GM12873 (cell line): ENCODE results near the gene NTPCR.

Experiments used
- TF ChIP-seq, protein P1 (sequence below): IDR thresholded peaks from 2 replicates; pipeline ENCODE4 v1.5.1; 2012; ENCODE audit warnings: low read depth, mild to moderate bottlenecking, moderate library complexity, low read length, control low read depth; ENCODE audit not compliant: insufficient read depth; ENCODE audit errors: missing control alignments

NTPCR gene

DNA sequence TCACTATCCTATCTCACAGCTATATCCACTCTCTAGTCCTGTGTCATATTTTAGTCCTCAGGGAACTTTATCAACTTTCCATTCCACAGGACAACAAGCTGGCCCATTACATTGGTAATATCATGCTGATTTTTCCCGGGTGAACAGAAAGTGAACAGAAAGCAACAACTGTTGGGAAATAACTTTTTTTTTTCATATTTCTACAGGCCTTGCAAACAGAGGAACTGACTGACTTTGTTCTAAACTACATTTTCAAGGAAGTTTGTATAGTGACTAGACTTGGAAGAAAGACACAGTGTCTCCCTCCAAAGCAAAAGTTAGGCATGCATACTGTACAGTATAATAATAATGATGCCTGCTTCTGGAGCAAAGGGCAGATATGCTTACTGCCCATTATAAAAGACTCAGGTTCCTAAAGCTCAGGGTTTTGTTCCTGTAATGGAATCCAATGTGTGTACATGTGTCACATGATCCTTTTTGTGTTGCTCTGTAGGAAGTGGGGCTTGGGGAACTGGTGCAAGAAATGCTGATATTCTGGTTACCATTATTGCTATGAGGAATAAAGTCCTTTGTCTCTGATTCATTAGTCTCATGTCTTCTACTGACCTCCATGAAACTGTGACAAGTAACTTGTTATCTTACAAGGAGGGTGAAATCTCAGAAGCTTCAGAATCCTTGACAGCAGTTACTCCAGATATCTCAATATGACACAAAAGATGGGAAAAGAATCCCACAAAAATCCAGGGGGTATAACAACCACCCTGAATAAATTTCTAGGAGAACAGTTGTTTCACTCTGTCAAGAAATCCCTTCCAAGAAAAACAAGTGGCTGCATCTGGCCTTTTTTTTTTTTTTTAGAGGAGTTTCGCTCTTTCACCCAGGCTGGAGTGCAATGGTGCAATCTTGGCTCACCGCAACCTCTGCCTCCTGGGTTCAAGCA, 17.7 kb upstream of the NTPCR start:
- TF ChIP-seq, protein P1, sequence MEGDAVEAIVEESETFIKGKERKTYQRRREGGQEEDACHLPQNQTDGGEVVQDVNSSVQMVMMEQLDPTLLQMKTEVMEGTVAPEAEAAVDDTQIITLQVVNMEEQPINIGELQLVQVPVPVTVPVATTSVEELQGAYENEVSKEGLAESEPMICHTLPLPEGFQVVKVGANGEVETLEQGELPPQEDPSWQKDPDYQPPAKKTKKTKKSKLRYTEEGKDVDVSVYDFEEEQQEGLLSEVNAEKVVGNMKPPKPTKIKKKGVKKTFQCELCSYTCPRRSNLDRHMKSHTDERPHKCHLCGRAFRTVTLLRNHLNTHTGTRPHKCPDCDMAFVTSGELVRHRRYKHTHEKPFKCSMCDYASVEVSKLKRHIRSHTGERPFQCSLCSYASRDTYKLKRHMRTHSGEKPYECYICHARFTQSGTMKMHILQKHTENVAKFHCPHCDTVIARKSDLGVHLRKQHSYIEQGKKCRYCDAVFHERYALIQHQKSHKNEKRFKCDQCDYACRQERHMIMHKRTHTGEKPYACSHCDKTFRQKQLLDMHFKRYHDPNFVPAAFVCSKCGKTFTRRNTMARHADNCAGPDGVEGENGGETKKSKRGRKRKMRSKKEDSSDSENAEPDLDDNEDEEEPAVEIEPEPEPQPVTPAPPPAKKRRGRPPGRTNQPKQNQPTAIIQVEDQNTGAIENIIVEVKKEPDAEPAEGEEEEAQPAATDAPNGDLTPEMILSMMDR = no peak

DNA sequence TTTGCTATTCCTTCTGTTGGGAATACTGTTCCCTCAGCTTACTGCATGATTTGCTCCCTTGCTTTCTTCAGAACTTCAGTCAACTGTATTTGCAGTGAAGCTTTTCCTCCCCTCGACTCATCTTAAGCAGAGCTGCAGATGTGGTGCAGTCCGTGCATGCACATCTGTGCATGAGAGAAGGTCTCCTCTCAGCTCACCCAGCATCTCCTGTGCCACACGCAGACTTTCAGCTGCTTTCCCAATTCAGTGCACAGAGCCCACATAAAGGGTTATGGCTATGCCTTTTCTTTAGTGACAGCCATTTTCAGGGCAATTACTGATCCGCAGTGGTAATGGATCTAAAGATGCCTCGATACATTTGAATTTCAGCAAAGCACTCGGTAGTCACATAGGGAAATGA, 13.5 kb upstream of the NTPCR start:
- TF ChIP-seq, protein P1 = no peak

DNA sequence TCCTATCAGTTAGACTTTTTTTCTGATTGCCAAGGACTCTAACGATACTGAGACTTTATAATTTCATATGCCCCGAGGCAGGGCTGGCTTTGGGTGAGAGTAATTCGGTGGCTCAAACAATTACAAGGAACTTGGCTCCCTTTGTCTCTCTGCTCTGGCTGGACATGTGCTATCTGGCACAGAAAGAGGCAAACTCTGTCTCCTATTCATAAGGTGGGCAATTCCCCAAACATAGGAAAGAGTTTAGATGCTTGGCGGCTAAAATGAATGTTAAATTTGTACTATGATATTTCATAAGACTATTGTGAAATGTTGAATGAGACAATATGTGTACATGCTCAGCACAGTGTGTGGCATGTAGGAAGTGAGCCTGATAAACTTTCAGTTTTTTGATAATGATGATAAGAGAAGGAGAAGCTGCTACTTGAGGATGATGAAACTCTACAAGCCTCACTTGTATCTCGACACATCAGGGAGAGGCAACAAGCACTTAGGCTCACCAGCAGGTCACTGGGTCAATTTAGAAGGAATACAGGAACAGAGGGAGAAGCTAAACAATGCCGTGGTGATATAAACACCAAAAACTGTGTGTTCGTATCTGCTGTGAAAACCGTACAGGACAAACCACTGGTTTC, 12.6 kb upstream of the NTPCR start:
- TF ChIP-seq, protein P1 = no peak

DNA sequence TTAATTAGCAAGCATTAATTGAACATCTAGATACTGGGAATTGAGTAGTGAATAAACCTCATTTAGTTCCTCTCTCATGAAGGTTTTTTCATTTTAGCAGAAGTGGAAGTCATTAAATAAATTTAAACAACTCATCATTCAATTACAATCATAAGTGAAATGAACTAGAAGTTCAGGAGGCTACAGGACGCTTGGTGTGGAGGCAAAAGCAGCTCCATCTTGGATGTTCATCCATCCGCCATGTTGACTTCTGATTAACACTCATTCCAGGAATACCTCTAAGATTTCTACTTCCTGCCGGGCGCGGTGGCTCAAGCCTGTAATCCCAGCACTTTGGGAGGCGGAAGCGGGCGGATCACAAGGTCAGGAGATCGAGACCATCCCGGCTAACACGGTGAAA, 11.5 kb upstream of the NTPCR start:
- TF ChIP-seq, protein P1 = no peak

DNA sequence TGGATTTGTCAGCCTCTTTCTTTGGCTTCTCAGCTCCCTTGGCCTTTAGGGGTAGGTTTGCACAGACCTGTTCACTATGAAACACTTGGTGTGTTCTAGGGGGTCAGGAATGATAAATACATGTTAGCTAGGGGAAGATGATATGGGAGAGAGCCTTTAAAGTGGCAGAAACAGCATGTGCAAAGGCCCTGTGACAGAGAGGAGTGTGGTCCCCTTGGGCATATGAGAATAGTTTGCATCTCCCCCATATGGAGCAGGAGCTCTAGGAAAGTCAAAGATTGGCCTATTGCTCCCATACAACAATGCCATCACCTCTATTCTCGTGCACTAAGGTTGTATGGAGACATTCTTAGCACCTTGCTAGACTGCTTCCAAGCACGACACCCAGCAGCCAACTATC, 10.7 kb upstream of the NTPCR start:
- TF ChIP-seq, protein P1 = no peak

DNA sequence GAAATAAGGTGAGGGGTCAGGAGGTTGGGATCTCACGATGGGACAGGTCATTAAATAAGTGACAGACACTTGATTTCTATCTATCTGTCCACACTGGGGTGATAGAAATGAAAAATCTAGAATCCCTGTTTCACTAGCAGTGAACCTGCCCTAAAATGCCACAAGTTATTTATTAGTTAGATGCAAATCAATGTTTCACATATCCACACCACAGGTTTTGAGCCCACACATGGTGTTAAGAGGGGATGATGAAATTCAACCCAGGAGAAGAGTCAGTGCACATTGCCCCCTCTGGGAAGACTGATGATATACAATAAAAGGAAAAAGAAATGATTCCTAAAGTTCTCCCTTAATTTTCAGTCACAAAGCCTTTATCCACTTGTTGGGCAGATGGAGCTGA, 10.1 kb upstream of the NTPCR start:
- TF ChIP-seq, protein P1 = no peak
